ENCODE data around the gene SLC2A4RG. TPM values are rescaled to one million over a fixed set of nuclear protein-coding genes. Genes with fewer than 3 reads are reported as not detected.

The SLC2A4RG gene
- total RNA-seq, 1 experiment from 2014 or later, result 105 TPM

- Mint-ChIP-seq H3K36me3 (ENCODE audit: insufficient read depth, unreplicated experiment) (peaks cover 16% of the 10 kb centered on the region), H3K4me3 (ENCODE audit: unreplicated experiment) (no peak overlapping the region), H3K27me3 (ENCODE audit: insufficient read depth, unreplicated experiment) (no peaks in the 10 kb centered on the region), H3K9me3 (ENCODE audit: unreplicated experiment) (no peaks in the 10 kb centered on the region), H3K27ac (ENCODE audit: low read depth, unreplicated experiment) (no peak overlapping the region), H3K4me1 (ENCODE audit: insufficient read depth, unreplicated experiment) (no peaks in the 10 kb centered on the region)
- ChIA-PET POLR2A (interaction anchor here (0.8 to 2.9 kb wide), 3 partner anchors 9 to 207 kb away, joined by 3 to 8 read pairs (median 3); partner anchors contain the start of gene UCKL1), CTCF (no interaction called here)
- DNase-seq (ENCODE audit: unreplicated experiment), result no peak
- no TSS peak for BruUV-seq (replicated peaks)
- no peak for TF ChIP-seq CTCF (IDR thresholded peaks at IDR 0.05; ENCODE audit: unreplicated experiment)
- intact Hi-C loops (cut with micrococcal nuclease), result no loop called here
Observed at GRCh38 chr20:63749597-63750508, 10.3 kb downstream of the SLC2A4RG start.

GRCh38 chr20:63750807-63751470, 11.4 kb downstream of the SLC2A4RG start:
- Mint-ChIP-seq H3K4me3 (ENCODE audit: unreplicated experiment) (no peak overlapping the region), H3K36me3 (ENCODE audit: insufficient read depth, unreplicated experiment) (peaks cover 8% of the 10 kb centered on the region), H3K27me3 (ENCODE audit: insufficient read depth, unreplicated experiment) (no peaks in the 10 kb centered on the region), H3K4me1 (ENCODE audit: insufficient read depth, unreplicated experiment) (no peaks in the 10 kb centered on the region), H3K27ac (ENCODE audit: low read depth, unreplicated experiment) (no peak overlapping the region), H3K9me3 (ENCODE audit: unreplicated experiment) (no peaks in the 10 kb centered on the region)
- ChIA-PET CTCF (interaction anchor here (0.6 kb wide), 2 partner anchors 11 to 136 kb away, joined by 3 to 5 read pairs; no protein-coding TSS in a partner anchor), POLR2A (interaction anchor here (1.2 to 2.9 kb wide), 2 partner anchors 10 to 54 kb away, joined by 3 to 8 read pairs; no protein-coding TSS in a partner anchor)
- DNase-seq (ENCODE audit: unreplicated experiment), result no peak
- intact Hi-C loops (cut with micrococcal nuclease), result no loop called here
- TF ChIP-seq CTCF (IDR thresholded peaks at IDR 0.05; ENCODE audit: unreplicated experiment), result no peak
- BruUV-seq (replicated peaks), result no TSS peak

- BruUV-seq (replicated peaks), result no TSS peak
- POLR2A ChIA-PET, result interaction anchor here (0.7 to 2.9 kb wide), 4 partner anchors 11 to 228 kb away, joined by 3 to 8 read pairs (median 4); no protein-coding TSS in a partner anchor
Observed at GRCh38 chr20:63751471-63752271, 12.1 kb downstream of the SLC2A4RG start.

More at GRCh38 chr20:63751471-63752271, 12.1 kb downstream of the SLC2A4RG start:
- TF ChIP-seq CTCF (IDR thresholded peaks at IDR 0.05; ENCODE audit: unreplicated experiment), result no peak
- Mint-ChIP-seq H3K27ac (ENCODE audit: low read depth, unreplicated experiment) (no peak overlapping the region), H3K27me3 (ENCODE audit: insufficient read depth, unreplicated experiment) (no peaks in the 10 kb centered on the region), H3K4me1 (ENCODE audit: insufficient read depth, unreplicated experiment) (no peaks in the 10 kb centered on the region), H3K4me3 (ENCODE audit: unreplicated experiment) (no peak overlapping the region), H3K36me3 (ENCODE audit: insufficient read depth, unreplicated experiment) (peaks cover 6% of the 10 kb centered on the region), H3K9me3 (ENCODE audit: unreplicated experiment) (no peaks in the 10 kb centered on the region)
- intact Hi-C loops (cut with micrococcal nuclease), result no loop called here
- CTCF ChIA-PET, result interaction anchor here (0.6 kb wide), 2 partner anchors 11 to 137 kb away, joined by 3 to 5 read pairs; no protein-coding TSS in a partner anchor
- DNase-seq (ENCODE audit: unreplicated experiment), result no peak
